Effector CD8-positive, alpha-beta T cell (primary cell): ENCODE measurements around the gene C16orf74.
A peak's percentile ranks its signal among the peaks of the same experiment; 100 is the strongest.

ENCODE experiments used
- DNase-seq: peaks from one replicate; lab custom pipeline; 2025; lab: John Stamatoyannopoulos, UW
- total RNA-seq, 4 experiments: gene quantifications; one replicate each; lab custom pipeline; 2026; lab: John Stamatoyannopoulos, UW

The C16orf74 gene
- total RNA-seq = 0 to 2.7 (median 0.55) reads per million in 4 experiments

DNA sequence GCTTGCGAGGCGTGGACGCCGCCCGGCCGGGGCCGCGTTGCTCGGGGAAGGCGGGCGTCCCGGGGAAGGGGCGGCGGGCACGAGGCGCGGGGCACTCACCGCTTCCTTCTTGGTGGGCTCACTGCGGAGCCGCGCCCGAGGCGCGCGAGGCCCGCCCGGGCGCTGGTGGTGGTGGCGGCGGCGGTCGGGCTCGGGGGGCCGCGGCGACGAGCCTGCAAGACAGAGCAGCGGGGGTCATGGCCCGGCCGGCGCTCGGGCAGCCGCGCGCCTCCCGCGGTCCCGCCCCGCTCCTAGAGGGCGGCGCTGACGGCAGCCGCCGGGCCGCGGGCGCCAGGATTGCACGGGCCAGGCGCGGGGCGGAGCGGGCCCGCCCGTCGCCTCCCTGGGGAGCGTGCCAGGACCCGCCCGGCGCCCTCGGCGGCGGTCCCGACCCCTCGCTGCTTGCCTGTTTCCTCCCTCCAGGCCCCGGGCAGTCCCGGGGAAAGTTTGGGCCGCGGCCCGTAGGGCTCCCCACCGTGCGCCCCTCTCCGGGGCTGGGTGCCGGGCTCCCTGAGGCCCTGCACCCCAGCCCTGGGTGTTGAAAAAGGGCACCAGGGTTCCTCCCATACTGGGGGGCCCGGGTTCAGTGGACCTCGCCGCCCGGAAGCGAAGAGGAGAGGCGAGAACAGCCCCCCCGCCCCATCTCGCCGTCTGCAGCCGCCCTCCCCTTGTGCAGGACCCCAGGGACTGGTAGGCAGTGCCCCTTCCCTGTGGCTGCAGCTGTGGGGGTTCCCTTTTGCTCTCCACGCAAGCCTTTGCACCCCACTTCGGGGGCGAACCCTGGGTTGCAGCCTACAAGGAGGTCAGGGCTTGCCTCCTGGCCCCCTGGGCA is at the start of gene C16orf74:
Gene C16orf74 (minus strand): TSS at position 270 of the 871 bp plus-strand sequence. CDS start 15,879 bp downstream, outside the sequence.
- no peak for DNase-seq

DNA sequence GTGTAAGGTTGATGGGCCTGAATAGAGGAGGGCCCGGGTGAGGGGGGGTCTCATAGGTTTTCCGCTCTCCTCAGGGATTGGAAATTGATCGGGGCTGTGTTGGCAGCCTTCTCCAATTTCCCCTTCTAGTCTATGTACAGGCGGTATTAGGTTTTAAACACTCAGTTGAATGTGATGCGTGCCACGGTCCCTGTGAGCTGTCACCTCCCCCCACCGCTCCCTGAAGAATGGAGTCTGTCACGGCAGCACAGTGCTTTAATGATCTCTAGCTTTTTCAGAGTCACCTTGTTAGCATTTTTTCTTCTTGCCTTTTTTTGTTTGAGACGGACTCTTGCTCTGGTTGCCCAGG is 49.4 kb upstream of the C16orf74 start:
- DNase-seq = peak; percentile 45

DNA sequence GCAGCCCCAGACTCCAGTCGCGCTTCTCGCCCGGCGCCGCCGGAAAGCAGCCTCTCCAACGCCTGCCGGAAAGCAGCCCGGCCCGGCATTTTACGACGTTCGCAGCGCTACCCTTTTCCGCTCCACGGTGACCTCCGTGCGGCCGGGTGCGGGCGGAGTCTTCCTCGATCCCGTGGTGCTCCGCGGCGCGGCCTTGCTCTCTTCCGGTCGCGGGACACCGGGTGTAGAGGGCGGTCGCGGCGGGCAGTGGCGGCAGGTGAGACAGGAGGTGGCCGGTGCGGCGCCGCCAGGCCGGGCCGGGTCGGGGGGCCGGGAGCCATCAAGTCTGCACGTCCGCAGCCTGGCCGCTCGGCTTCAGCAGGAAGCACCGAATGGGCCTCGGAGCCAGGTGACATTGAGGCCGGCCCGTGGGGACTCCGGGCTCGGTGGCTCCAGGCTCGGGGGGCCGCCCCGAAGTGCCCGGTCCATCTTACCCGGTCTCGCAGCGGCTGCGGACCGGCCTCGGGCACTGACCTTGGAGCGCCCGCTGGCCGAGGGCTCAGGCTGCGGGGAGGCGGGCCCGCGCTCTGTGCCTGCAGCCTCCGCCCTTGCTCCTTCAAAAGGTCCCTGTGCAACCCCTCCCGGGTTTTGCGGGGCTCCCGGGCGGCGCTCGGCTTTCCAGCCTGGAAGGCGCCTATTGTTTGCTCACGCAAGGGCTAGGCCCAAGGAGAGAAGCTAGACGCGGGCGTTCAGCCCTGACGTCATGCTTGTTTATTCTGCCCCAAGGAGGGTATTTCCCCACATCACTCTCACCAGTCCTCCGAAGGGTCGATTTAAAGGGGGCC is 48.8 kb upstream of the C16orf74 start, which contains the start of the genes COX4I1 and EMC8:
Gene COX4I1 (plus strand): TSS at position 199 of the 824 bp plus-strand sequence. CDS start 1,511 bp downstream, outside the sequence.
Gene EMC8 (minus strand): TSS at position 48 of the 824 bp plus-strand sequence. CDS start 249 bp downstream, outside the sequence.
- DNase-seq = peak; percentile 83

DNA sequence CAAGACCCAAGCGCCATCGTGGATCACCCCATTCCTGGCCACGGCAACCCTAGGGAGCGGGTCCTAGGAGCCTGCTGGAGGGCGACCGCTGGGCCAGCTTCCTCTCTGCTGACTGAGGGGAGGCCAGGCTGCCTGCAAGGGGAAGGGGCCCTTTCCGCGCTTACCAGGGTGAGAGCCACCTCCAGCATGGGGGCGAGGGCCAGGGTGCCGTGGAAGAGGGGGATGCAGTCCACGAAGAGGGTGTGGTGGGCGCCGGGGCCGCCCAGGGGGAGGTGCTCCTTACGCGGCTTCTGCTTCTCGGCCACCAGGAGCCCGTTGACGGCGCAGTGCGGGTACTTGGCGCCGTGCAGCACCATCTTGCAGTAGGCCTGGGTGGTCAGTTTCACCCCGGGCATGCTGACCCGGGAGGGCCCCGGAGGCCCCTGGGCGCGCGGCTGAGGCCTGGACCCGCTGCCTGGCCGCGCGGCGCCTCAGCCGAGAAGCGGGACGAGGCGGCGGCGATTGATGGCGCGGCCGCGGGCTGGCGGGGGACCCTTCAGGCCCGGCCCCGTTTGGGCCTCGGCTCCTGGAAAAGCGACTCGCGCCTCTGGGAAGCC is 48.1 kb upstream of the C16orf74 start:
- DNase-seq = peak; percentile 14

DNA sequence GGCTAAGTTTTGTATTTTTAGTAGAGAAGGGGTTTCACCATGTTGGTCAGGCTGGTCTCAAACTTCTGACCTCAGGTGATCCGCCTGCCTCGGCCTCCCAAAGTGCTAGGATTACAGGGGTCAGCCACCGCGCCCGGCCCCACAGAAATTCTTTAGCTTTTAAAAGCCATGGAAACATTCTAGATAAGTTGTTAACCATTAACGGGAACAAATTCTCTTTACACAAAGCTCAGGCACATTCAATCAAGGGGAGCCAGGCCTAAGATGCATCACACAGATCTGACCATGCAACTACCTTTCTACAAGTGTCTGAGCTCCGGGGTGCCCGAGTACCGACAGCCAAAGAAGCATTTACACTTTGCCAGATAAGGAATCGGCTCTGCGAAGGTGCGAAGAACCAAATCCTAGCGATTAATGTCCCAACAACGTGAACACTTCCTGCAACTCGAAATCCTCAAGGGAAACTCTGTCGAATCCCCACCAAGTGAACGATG is 47.4 kb upstream of the C16orf74 start:
- no peak for DNase-seq

DNA sequence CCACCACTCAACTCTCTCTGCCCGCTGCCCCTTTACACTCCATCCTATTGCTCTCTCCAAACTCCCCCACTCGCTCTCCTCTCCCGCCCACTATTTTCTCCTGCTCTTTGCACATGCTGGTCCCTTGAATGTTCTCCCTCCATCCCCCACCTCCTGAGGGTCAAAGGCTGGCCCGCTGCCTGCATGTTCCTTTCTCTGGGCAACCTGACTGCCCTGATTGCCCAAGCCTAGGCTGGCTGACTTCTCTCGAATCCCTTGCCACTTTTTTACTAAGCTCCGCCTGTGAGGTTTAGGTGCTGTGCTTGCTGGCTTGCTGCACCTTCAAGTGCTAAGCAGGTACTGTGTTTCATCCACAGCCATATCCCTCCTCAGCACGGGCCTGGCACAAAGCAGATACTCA is 45.7 kb upstream of the C16orf74 start:
- no peak for DNase-seq

DNA sequence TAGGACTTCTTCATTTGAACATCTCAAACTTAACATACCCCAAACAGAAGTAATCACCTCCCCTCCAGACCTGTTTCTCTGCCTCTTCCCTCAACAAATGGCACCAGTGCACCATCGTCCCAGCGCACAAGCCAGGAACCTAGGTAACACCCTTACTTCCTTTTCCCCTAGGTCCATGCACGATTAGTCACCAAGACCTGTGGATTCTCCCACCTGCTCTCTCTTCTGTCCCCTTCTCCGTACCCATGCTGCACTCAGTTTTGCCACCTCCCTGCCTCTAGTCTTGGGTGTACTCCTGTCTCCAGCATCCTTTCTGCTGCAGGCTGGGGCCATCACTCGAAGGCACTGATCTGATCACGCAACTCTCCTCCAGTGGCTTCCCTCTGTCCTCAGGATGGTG is 45.3 kb upstream of the C16orf74 start:
- no peak for DNase-seq

DNA sequence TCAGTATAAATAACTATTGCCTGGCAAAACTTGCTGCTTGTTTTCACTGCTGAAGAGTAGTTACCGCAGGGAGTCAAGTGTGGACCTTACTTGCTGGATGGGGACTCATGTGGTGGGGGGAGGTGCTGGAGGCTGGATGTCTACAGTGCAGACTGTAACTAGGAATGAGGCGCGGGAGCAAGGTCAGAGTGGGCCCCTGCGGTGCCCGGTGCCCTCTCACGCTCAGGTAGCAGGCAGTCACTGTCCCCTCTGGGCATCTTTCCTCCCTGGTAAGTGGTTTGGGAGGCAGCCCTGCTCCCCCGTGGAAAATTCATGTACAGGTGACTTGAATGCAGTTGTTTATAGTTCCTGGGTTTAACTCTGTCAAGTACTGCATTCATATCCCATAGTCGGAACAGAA is 43.8 kb upstream of the C16orf74 start:
- DNase-seq = no peak

DNA sequence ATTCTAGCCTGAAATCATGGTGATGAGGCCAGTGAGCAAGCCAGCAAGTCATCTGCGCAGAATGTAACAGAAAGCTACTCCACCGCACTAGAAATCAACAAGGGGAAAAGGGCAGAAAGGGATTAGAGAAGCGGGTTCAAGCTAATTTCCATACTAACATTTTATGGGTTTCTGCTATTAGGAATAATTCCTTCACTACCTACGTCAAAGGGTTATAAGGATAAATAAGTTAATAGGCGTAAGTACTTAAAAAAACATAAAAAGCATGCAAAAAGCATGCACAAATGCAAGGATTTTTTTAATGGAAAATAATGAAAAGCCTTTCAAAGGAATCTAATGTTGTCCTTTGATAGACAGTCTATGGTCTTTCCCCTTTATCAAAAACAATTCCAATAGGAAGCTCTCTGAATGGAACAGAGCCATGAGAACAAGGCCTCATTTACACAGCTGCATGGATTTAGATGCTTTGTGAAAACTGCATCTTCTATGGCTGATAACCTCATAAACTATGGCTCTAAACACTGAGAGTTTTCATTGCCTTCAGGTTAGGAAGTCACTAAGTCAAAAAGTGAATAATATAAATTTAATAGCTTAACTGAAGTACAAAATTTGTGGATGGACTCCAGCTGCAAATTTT is 42.9 kb upstream of the C16orf74 start:
- DNase-seq = no peak

DNA sequence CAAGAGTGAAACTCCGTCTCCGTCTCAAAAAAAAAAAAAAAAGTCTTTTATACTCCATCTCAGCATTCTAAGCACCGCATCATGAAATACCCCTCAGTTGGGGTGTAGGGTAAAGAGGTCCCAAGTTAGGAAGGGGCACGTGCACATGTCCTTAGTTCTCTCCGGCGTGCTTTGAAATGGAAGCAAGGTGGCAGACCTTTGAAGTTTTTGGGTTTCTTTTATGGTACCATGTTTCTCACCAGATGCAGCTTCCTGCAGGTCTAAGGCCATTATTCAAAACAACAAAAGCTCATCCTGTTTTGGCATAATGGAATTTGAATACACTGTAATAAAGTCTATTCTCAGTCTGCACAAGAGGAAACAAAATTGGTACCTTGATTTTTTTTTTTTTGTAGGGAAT is 38.9 kb upstream of the C16orf74 start:
- no peak for DNase-seq

DNA sequence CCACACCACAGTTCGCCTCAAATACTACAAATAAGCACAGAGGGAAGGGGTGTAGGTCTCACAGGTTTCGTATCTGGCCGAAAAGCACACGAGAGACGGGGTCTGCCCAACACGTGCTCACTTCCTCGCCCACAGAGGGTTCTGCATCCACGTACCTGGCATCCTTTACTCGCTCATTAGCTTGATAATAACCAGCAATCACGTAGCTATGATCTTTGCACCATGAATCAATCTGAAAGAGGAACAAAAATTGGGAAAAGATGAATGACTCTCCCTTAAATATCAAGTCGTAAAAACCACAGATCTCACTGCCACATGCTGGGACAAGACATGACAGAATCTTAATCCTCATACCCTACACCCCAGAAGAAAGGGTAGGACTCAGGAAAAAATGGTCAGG is 37.9 kb upstream of the C16orf74 start:
- DNase-seq = no peak

DNA sequence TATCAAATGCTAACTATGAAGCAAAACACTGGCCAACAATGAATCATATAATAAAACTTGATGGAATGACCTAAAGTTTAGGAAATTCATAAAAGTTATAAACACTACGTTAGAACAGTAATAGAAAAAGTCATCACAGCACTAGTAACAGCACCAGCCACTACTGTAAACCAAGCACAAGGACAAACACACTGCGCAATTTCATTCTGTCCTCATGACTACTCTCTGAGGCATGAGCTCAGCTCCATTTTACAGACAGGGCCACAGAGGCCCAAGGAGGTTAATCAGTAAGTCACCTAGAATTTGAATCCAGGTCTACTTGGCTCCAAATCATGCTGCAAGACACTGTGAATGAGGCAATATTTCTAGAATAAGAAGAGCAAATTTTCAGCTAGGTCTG is 35.0 kb upstream of the C16orf74 start:
- no peak for DNase-seq

DNA sequence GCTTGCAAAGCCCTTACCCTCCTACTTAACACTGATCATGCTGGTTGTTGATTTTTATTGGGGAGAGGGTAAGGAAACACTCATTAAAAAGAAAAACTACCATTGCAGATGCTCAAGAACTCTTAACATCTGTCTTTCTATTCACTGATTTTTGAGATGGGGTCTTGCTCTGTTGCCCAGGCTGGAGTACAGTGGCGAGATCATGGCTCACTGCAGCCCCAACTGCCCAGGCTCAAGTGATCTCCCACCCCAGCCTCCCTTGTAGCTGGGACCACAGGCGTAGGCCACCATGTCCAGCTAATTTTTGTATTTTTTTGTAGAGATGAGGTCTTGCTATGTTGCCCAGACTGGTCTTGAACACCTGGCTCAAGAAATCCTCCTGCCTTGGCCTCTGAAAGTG is 33.9 kb upstream of the C16orf74 start:
- DNase-seq = no peak

DNA sequence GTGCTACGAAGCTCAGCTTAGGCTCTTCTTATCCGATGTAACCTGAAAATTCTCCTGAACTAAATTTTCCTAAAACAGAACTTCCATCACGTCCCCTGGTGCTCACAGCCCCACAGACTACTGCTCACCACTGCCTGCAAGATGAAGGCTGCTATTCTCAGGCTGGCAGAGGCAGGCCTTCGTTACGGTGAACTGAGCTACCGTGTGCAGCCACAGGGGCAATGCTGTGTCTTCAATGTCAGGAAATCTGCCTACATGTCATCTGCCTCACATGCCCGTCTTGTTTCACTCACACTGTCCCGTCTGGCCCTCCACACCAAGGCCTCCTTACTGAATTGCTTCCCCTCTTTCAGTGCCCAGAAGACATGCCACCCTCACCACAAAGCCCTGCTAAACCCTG is 32.5 kb upstream of the C16orf74 start:
- DNase-seq = no peak

DNA sequence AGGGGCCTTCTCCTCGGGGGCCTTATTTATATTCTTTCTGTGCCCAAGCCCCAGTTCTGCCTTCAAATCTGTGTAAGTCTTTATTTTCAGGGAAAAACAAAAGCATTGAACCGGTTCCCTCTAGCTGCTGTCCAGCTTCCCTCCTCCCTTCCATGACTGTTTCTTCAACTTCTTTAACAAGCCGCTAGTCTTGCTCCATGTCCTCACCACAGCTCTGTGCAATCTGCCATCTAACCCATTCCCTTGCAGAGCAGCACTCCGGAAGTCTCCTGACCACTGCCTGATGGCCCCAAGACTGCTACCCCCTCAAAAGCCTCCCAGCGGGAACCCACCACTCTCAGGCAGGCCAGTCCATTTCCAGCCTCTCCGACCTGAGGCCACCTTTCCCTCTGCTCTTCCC is 31.6 kb upstream of the C16orf74 start:
- no peak for DNase-seq

DNA sequence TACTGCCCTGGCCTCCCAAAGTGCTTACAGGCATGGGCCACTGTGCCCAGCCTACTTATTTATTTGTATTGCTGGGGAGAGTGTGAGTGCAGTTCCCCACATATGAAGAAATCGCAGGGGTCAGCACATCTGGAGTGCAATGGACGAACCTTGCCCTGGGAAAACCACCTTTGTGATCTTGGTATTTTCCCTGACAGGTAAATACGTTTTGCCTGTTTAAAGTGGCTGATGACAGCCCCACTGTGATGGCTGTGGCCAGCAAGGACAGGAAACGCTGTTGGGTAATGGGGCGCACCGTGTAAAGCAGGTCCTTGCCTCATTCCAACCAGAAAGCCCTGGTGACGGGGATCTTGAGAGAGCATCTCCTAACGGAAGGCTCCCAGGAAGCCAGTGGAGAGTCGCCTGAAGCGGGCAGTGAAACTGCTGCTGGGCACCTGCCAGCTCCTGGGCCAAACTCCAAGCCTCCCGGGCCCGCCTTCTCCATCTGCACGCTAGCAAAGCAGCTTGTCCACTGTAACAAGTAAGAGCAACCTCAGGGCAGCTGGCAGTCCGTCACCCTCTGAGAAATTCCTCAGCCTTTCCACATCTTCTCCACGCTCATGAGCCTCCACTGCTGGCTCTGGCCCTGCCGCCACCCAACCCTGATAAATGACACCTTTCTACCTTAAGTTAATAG is 30.9 kb upstream of the C16orf74 start:
- DNase-seq = no peak

DNA sequence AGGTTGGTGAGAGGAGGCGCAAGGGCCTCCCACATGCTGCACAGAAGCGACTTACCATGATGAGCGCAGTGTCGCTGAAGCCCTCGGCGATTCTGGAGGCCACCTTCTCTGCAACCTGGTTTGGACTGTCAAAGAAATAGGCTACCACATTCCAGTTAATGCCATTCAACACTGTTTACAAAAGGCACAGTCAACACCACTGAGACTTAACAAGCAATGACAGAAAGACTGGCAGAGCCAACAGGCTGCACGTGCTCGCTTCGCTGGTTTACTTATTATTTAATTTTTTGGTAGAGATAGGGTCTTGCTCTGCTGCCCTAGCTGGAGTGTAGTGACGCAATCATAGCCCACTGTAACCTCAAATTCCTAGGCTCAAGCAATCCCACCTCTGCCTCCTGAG is 30.3 kb upstream of the C16orf74 start:
- no peak for DNase-seq

DNA sequence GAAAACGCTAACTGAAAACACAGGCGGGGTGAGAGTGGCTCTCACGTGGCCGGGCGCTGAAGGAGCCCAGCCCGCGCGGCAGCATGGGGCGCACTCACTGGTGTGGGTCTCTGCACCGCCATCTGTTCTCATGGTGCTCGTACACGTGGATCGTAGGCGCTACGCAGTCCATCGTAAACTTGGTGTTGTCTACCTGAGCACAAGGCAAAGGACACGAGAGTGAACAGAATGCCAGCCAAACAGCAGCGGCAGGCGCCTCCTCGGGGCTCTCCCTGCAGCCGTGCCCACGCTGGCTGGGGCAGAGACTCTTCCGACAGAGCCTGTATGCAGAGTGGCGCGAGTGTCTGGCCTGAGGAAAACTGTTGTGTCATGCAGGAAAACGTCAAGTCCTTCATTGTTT is 29.4 kb upstream of the C16orf74 start:
- no peak for DNase-seq

DNA sequence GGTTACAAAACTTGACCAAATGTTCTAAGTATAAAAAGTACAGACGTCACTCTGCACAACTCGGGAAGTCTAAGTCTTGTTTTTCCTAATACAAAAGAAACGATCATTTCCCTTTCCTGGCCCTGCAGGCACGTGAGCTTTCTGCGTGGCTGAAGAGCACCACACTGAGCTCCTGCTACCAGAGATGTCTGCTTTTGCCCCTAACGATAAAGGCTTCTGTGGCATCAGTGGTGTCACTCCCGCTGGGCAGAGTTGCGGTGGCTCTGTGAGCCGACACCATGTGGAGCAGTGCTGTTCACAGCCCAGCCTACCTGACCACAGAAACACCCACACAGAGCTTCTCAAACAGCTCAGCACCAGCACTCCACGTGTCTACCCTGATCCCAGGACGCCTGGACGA is 28.0 kb upstream of the C16orf74 start:
- no peak for DNase-seq

DNA sequence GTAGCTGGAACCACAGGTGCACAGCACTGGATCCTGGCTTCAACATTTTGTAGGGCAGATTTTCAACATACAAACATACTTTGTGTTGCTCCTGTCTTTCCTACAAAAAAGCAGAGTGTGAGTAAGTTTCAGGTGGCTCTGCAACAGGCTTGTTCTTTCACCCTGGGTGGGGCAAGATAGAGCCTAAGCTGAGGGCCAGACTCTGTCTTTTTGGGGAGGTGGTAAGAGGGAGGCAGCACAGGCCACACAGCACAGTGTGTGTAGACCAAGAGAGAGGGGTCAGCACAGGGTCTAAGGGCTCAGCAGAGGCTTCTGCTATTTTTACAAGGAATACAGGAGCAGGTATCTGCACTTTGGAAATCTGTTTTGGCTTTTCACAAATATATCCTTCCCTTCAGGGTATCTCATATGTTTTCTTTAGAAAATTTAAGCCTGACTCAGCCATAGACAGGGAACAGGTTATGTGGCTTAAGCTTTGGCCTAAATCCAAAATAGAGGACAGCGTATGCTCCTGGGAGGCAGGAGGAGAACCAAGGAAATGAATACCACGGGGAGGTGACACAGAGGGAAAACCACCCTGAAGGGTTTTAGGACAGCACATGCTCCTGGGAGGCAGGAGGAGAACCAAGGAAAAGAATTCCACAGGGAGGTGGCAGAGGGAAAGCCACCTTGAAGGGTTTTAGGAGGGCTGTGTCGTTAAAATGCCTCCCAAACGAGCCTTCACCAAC is 26.9 kb upstream of the C16orf74 start:
- no peak for DNase-seq
